Inflammatory macrophage treated with lipopolysaccharide for 4 hours (primary cell): ENCODE measurements around the gene KCNK16.

ENCODE experiments used
- DNase-seq: peaks from one replicate; pipeline ENCODE4 v3.0.0-alpha.2; 2020

Gene KCNK16

DNA sequence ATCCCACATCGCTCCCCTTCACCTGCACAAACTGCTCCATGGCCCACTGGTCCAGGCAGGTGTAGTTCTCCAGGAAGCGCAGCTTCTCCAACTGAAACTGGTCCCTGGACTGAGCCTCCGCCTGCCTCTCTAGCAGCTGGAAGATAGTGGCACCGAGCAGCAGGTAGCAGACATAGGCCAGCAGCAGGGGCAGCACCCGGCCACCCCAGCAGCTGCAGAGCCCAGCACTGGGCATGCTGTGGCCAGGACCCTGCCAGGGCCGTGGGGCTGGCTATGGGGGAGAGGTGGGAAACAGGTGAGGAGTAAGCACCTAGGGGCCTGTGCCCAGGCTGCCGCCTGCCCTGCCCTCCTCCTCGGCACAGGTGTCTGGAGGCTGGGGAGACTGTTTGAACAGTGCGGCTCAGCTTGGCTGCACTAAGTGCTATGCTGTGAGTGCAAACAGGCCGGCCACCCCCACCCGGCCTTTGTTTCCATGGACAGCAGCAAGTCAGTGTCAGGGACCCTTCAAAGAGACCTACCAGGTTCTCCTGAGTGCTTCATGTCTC lies at the start of gene KCNK16:
Gene KCNK16, minus strand, starts transcription at position 397 of the 545 bp plus-strand sequence. Its CDS starts 162 bp downstream, at position 235.
- no peak for DNase-seq

DNA sequence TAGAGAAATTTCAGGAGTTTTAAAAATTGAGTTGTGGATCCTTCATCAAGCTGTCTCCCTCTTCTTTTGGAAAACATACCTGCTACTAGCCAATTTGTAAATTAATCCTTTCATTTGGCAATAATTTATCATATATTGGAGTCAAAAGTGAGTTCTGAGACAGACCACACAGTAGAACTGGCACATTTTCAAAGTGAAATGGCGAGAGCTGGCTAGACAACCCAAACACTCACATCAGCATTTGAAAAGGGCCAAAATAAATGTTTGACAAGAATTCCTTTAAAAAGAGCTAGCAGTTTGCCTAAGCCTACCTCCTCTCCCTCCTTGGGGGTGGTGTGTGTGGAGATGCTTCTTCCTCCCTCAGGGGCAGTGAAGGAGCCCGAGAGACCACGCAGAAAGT lies 47.9 kb upstream of the KCNK16 start:
- DNase-seq = no peak

DNA sequence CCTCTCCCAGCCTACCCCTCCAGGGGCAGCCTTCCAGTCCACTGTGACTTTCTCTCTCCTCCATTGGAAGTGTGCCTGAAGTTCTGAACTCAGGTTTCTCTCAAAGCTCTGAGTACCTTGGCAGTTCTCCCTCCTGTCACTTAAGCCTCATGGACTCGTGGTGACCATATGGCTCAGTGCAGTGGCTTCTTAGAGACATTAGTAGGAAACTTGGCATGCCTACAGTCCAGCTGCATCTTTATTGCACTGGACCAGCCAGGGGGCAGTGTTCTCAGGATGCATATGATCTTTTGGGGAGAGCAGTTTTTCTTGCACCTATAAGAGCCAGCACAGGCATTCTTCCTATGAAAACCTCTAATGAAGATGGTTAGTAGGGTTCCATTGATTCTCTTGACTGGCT lies 47.5 kb upstream of the KCNK16 start:
- no peak for DNase-seq

DNA sequence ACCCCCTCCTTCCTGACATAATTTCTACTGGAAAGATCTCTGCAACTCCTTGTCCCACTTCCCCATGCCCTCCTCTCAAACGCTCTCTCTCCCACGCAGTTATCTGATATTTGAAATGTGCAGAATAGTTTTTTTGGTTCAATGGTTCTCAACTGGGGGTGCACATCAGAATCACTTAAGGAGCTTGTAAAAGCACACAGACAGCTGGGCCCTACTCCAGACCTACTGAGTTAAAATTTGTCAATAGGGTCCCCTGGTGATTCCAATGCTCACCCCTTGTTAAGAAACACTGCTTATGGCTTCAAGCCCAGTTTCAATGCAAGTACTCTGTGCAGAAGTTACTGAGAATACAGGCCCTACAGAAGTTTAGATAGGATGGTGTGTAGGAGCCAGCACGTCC lies 45.2 kb upstream of the KCNK16 start:
- no peak for DNase-seq

DNA sequence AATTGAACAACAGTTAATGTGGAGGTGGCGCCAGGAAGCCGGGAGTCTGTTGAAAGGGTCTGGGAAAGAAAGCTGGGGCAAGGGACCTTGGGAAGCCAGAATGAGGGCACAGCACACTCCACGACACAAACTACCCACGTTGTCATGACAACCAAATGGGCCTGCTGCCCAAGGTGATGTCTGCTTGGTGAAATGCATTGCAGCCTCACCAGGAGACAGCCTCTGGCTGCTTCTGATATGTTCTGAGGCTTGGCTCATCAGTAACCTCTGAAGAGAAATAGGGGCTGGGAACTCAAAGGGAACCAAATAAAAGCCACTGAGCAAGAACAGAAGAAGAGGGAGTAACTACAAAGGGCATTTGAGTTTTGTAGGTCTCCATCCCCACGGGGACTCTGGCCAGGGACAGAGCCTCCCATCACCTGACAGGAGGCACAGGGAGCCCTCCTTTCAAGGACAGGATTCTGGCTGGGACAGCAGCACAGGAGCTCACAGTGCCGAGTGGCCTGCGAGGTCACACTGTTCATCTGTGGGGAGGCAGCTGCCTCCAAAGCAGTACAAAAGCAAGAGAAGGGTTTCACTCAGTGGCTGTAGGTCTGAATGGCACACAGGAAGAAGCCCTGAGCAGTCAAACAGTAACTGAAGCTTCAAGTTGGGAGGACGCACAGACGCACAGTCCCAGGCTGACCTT lies 44.6 kb upstream of the KCNK16 start:
- DNase-seq = no peak

DNA sequence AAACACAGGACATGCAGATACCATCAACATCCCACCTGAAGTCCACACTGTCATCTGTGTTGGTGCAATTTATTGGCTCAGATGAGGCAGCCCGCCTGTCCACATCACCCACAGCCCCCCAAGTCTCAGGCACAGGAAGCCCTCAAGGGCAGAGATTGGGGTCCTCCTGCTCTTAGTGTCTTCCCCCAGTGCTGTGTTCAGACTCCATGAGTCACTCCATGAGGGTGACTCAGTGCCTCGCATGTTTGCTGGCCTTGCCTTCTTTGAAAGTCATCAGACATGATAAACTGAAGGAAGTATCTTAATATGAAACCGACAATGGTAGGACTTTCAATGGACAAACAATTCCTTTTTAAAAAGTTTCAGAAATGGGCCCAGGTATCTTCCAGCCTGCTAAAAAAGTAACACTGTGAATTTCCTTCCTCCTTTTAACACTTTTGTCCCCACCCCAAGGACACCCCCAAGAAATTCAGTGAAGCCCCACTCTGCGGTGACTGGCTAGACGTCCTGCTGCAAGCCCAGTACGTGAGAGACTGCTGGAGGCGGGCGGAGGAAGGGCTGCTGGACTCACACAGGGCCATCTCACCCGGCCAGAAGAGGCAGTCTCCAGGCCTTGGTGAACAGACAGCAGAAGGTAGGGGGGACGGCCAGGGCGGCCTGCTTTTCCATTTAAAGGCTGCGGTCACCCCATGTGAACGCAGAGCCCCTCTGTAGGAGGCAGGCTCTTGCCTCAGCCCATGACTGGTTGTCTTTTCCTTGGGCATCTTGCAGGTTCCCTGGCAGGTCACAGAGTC lies 43.0 kb upstream of the KCNK16 start:
- DNase-seq = no peak

DNA sequence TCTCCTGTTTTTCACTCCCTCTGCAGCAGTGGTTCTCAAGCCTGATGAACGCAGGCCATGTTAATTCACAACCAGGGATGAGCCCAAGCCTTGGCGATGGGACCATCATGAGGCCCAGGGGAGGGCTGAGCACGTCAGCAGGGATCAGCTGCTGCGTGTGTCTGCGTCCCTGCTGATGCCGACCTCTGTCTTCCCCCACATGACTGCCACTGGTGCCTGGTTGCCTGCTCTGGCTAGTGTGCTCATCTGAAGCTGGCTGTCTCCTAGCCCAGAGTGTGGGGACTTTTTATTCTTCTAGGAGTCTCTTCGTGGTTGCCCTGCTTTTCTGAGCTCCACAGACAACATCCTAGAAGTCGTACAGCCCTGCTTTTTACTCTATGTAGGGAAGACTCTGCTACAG lies 40.8 kb upstream of the KCNK16 start:
- no peak for DNase-seq

DNA sequence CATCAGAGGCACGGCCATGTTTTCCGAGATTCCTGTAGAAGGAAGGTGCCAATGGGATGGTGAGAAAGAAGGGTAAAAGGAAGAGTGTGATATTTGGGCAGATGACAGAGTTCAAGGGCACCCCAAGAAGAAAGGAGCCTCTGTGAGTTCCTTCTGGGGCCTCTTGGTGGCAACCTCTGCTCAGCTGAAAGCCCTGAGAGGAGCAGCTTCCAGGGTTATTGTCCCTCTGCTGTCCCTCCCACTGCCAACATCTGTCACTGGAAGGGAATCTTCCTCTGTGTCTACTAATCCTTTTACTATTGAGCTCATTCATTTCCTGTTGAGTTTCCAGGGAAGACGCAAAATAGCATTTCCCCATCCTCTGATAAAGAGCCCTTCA lies 40.0 kb upstream of the KCNK16 start:
- DNase-seq = no peak

DNA sequence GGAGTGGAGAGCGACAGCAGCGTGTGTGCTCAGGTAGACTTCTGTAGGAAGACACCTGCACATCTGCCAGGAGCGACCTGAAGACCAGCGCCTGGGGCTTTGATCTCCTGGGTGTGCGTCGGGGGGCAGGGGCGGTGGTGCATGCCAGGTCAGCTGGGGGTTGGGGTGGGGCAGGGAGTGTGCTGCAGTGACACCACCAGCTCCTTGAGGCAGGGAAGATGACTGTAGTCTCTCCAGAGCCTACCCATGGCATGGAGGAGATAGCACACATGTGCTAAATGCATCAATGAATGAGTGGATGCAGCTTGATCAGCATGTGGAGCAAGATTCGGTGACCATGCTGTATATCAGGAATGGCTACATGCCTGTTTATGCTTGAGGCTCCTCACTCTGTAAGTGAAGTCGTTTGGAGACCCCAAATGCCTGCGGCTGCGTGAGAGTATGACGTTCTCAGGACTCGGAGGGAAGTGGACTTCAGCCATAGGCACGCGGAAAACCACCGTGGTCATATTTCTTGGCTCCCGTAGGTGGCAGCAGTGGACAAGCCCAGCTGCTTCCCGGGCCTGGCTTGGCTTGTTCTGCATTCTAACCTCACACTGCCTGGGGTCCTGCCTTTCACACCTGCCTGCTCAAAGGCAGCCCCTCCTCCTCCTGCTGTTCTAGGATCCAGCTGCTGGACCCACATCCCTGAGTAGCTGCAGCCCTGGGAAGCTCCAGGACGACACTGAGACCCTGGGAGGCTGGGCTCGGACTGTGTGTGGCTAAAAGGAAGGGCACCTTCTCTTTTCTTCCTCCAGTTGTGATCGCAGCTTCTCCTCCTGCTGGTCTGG lies 39.4 kb upstream of the KCNK16 start:
- peak; percentile 54 for DNase-seq

DNA sequence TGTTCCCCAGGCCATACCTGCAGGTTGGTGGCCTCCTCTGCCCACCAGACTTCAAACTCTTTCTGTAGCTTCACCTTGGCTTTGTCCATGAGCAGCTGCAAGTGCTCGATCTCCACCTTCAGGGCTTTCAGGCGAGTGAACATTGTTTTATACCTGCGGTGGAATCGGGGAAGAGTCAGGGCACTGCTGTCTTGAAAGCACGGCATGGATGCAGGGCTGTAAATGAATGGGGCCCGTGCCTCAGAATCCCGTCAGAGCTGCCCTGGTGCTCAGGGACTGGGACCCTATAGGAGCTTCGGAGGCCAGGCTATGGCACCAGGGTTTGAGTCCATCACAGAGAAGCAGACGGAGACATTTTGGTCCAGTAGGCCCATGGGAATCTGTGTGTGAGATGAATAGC lies 37.9 kb upstream of the KCNK16 start:
- no peak for DNase-seq

DNA sequence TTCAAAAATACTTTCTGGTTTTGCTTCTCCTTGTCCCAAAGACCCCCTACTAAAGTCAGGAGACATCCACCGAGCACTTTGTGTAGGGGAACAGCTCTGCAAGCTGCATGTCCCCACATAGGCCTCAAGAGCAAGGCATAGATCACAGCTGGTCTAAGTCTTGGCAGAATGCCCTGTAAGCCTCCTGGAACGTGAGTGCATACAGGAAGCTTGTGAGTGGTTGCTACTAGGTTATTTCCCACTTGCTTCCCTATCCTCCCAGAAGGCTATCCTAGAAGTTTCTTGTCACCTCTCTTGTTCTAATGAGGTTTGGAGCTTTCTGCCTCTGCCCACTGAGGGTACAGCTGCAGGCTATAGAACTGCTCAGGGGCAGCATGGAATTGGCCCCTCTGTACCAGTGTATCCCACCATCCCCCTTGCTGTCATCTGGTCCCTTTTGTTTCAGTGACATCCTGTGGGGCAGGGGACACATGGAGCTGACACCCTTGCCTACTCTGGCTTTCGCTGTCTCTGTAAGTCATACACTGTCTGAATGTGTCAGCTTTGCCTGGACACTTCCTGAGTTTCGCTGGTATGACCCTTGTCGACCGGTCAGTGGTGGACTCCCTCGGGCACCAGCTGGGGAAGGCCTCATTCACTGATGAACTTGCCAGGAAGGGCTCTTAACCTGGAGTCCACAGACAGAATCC lies 35.6 kb upstream of the KCNK16 start:
- no peak for DNase-seq

DNA sequence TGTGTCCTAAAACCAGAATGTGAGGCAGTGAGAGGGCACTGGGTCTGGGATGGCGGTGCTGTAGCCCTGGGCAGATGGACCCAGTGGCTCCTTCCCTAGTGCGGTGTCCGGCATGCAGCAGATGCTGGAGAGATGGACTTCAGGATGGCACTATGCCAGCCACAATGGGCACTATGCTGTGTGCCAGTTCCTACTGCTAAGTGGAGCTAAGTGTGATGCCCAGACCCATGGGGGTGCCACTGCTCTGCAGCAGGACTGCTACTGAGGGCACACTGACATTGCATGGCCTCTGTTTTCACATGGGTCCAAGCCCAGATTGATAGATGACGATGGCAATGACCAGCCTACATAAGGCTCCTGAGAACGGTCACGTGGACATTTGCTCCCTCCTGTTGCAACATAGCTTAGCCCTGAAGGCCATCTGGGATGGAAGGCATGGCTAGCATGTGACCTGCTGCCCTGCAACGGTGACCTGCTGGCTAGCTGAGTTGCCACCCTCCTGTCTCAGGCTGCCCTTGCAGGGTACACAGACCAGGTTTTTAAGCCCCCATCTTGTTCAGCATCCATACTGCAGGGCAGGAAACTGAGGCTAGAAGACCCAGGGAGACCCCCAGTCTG lies 31.3 kb upstream of the KCNK16 start:
- no peak for DNase-seq

DNA sequence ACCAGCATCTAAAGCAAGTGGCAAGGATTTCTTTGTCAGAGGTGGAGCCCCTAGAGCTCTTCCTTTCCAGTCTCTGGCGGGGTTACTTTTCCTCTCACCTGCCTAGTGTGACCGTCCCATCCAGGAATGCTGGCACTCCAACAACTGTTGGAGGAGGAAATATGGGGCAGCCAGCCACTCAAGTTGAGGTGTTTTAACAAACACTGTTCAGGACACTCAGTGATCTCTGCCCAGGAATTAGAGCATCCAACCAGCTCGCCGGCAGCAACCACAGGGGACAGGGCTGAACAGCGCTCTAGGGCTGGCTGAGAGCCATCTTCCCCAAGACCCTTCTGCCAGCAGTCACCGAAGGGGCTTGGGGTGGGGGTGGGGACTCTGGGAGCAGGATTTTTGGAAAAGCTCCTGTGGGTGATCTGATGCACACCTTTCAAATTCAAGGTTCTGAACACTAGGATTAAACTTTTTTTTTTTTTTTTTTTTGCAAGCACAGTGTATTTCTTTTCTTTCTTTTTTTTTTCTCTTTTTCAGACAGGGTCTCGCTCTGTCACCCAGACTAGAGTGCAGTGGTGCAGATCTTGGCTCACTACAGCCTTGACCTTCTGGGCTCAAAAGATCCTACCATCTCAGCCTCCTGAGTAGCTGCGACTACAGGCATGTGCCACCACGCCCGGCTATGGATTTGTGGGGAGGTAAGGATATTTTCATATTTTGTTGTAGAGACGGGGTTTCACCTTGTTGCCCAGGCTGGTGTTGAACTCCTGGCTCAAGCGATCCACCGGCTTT lies 28.4 kb upstream of the KCNK16 start:
- no peak for DNase-seq

DNA sequence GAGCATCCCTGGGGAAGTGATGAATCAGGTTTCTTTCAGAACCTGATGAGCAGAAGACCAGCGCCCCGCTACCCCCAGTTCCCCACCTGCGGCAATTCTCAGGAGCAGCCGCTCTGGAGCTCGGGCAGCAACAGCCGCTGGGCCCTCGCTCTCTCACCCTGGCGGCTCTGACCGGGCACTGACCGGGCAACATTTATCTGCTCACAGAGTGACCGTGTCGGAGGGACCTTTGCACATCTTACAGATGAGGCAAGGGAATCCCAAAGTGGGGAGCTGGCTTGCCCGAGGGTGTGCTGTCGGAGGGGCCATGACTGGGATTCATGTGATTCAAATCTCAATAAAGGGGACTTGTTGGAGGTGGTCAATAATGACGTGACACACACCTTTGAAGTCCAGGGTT lies 26.2 kb upstream of the KCNK16 start:
- DNase-seq = no peak

DNA sequence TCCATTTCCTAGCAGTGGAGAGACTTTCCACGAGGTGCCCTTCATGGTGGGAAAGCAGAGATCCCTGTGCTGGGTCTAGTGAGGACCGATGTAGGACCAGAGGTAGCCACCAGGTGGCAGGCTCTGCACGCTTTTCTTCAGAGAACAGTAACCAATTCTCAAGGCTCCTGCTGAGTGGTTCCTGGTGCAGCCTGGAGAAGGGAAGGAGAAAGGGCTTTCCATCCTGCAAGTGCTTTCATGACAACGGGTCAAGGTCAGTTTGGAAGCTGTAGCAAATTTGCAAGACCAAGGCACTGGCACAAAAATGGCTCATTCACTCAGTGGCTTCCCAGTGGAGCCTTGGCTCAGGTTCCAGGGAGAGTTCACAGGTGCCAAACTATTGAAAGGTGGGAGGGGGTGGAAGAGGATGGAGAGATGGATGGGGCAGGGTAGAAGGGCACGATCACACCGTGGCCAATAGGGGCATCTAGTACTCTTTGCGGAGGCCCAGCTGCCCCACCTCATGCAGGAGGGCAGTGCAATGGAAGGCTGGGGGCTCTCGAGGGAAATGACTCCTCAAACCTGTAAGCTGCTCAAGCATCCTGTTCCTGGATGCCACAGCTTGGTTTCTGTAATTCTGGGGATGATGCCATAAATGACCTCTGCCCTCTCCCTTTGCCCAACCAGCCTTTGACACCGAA lies 25.5 kb upstream of the KCNK16 start:
- peak; percentile 49 for DNase-seq

DNA sequence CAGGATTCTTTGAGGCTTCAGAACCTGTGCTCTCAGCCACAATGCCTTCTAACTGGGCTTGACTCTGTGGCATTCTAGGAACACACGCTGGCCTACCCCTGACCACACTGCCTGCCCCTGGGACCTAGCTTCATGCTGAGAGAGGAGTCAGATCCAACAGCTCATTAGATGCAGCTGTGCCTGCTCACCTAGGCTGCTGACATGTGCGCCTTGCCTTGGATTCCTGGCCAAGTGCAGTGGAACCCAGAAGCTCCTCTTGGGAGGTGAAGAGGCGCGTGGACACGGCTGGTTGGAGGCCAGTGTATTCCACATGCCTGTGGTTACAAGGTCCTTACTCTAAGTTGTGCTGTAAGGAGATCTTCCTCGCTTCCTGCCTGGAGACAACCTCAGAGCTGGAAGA lies 24.7 kb upstream of the KCNK16 start:
- no peak for DNase-seq

DNA sequence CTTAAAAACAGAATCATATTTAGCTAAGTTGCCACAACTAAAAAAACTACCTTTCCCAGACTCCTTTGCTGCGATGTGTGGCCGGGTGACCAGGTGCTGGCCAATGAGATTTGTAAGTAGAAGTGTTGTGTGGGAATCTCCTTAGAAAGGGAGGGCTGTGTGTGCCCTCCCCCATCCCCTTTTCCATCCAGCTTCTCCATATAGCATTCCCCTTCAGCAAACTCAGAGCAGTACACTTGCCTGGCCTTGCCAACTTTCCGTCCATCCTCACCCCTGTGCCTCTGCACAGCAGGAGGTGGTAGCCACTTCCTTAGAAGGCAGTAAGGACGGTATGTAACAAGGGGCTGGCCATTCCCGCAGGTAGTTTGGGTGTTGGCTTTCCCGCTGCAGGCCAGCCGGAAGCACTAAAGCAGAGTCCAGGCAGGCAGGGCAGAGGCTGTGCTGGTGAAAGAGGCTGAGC lies 22.3 kb upstream of the KCNK16 start:
- DNase-seq = no peak

DNA sequence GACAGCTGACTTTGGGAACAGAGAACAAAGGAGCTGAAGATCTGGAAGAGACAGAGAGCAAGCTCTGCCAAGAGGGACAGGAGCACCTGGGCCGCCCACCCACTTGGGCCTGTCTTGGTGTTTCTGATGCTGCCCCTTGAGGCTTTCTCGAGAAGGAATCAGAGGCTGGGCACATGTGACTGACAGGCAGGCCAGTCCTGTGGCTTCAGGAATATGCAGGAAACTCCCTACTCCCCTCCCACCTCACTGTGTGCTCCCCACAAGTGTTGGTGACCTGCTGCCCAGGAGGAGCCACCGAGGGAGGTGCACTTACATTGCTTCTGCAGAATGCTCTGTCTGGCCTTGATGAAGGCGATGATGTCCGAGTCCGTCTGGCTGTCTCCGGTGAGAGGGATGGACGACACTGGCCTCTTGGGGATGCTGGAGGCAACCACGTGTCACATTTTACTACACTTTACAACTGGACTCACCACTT lies 20.9 kb upstream of the KCNK16 start:
- no peak for DNase-seq

DNA sequence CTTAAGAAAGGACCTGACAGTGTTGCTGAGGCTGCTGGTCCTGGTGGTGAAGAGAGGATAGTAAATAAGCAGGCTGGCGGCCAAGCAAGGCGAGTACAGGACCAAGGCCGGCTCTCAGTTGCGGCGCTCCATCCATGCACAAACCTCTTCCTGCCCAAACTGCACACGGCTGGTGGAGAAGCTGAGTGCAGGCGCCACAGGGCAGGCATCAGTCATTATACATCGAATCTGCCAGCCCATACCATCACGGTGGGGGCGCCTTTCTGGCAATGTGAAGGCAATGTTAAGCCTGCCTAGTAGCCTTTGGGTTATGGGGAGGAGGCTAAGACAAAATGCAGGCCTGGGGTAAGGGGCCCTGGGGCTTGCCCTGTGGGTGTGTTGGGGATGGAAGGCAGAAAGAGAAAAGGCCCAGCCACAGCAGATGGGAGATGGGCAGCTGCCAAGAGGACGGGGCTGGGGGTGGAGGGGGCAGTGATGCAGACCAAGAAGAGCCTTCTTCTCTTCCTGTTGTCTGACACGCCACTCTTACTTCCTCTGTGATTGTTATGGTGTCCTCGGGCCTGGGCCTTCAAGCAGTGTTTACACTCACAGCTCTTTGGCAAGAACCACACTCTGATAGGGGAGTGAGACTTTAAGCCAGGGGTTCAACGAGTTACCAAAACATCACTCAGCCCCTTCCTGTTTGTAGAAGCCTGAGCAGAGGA lies 20.3 kb upstream of the KCNK16 start:
- DNase-seq = no peak

DNA sequence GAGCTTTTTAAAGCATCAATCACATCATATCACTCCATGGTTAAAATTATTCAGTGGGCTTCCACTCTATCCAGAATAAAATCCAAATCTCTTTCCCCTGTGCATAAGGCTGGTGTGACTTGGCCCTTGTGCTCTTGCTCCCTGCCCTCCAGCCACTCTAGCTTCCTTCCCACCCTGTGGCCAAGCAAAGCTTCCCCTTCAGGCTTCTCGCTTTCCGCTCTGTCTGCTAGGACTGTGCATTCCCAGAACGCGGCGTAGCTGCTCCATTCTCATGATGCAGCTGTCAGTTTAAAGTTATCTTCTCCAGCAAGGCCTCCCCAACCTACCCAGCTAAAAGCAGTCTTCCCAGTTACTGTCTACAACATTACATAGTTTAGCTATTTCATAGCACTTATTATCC lies 19.4 kb upstream of the KCNK16 start:
- DNase-seq = peak; percentile 16
